Esophagus squamous epithelium (tissue), 5 donors: ENCODE results near the gene BBS9. TPM values are rescaled to one million over a fixed set of nuclear protein-coding genes. Genes with fewer than 3 reads are reported as not detected.

Experiments used
- DNase-seq: peaks from one replicate; lab custom pipeline; 2025; lab: John Stamatoyannopoulos, UW
- H3K27ac ChIP-seq, 4 donors: fragments of 200-600 bp; sonication (generic); one replicate each; pipeline ENCODE4 v1.5.1; 2016 to 2019; ENCODE audit warnings: mild to moderate bottlenecking in 1 of 4
- H3K27me3 ChIP-seq, 4 donors: fragments of 200-600 bp; sonication (generic); 1 replicate in 3 of 4; 2 replicates in 1 of 4; pipeline versions ENCODE4 v1.5.1 to v1.6.0; 2017 to 2021; ENCODE audit warnings: antibody characterized with exemption in 1 of 4
- H3K36me3 ChIP-seq, 3 donors: fragments of 200-600 bp; sonication (generic); one replicate each; pipeline ENCODE4 v1.5.1; 2016 to 2019
- H3K4me1 ChIP-seq, 3 donors: fragments of 200-600 bp; sonication (generic); one replicate each; pipeline ENCODE4 v1.5.1; 2017 to 2019
- H3K4me3 ChIP-seq, 4 donors: fragments of 200-600 bp; sonication (generic); 1 replicate in 3 of 4; 2 replicates in 1 of 4; pipeline ENCODE4 v1.5.1; 2016 to 2019; ENCODE audit warnings: mild to moderate bottlenecking in 2 of 4, moderate library complexity in 1 of 4
- H3K9me3 ChIP-seq, 3 donors: fragments of 200-600 bp; sonication (generic); one replicate each; pipeline ENCODE4 v1.5.1; 2016 to 2019
- CTCF ChIP-seq, 6 experiments: fragments of 450-650 bp in 4 of 6; fragments of 200-600 bp in 2 of 6; sonication (generic) in 2 of 6; IDR thresholded peaks; one replicate each; pipeline ENCODE4 v1.5.1; 2016 to 2019; ENCODE audit warnings: antibody characterized with exemption in 6 of 6, mild to moderate bottlenecking in 4 of 6, moderate library complexity in 4 of 6
- POLR2A ChIP-seq, 4 donors: fragments of 450-650 bp; IDR thresholded peaks; one replicate each; pipeline ENCODE4 v1.6.1; 2017; ENCODE audit warnings: antibody characterized with exemption in 4 of 4, mild to moderate bottlenecking in 4 of 4, moderate library complexity in 3 of 4
- WGBS, 2 donors: methylation state at CpG; one replicate each; pipeline ENCODE4 v1.1.5; 2018; 5-methylcytosine and 5-hydroxymethylcytosine counted together
- intact Hi-C: fragments of 100-400 bp; cut with DNase I; formaldehyde crosslinking; loops from one replicate; pipeline ENCODE4 v1.15.0; 2022
- total RNA-seq, 4 donors: library from RNA; depleted of rRNA; stranded (reverse); fragments of >200 nt; gene quantifications; one replicate each; pipeline ENCODE4 v1.1.0, GENCODE V29; 2016
- donor health status: DM: yes; HTN: yes; CAD: no.

Gene BBS9
- total RNA-seq, 4 donors from 2014 or later, result 4.8 to 16.8 (median 7.6) TPM

DNA sequence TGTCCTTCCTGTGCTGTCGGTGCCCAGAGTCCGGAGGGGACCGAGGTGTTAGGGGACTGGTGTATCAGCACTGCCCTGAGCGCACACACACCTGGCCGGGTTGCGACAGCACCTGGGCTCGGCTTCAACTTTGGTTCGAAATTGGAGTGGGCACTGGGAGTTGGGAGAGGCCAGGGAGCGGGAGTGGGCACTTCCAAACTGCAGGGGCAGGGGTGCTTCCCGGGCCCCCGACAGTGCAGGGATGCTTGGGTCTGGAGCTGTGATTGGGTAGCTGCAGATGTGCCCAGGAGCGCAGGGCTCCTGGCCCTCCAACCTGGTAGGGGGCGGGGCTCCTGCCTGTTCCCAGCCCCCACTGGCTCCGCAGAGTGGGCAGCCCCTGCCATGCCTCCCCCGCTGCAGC is 7.7 kb downstream of the BBS9 start:
- Histone ChIP-seq H3K4me1 (peaks cover 0 to 3% (median 0%) of the 10 kb centered on the region in 3 donors), H3K27me3 (no peaks in the 10 kb centered on the region), H3K4me3 (no peak overlapping the region), H3K27ac (no peak overlapping the region), H3K36me3 (no peaks in the 10 kb centered on the region), H3K9me3 (peaks cover 0 to 5% (median 0%) of the 10 kb centered on the region in 3 donors)
- intact Hi-C loops, result no loop called here
- TF ChIP-seq CTCF (IDR thresholded peaks at IDR 0.05) (no peak), POLR2A (IDR thresholded peaks at IDR 0.05) (no peak)
- no peak for DNase-seq
- 82 to 91% methylated on average over 3 to 9 of the region's 15 CpGs for WGBS, 2 donors

- Histone ChIP-seq H3K36me3 (no peaks in the 10 kb centered on the region), H3K27ac (no peak overlapping the region), H3K27me3 (no peaks in the 10 kb centered on the region), H3K4me1 (no peaks in the 10 kb centered on the region), H3K4me3 (no peak overlapping the region), H3K9me3 (peaks cover 0 to 5% (median 0%) of the 10 kb centered on the region in 3 donors)
- TF ChIP-seq CTCF (IDR thresholded peaks at IDR 0.05) (no peak), POLR2A (IDR thresholded peaks at IDR 0.05) (no peak)
- 72 to 96% methylated on average over 1 of the region's 1 CpG for WGBS, 2 donors
- intact Hi-C loops, result no loop called here
- DNase-seq, result no peak
These were observed 13.2 kb downstream of the BBS9 start for GRCh38 chr7:33142585-33142984.

GRCh38 chr7:33143996-33144718 is 14.8 kb downstream of the BBS9 start:
- Histone ChIP-seq H3K4me3 (no peak overlapping the region), H3K4me1 (no peaks in the 10 kb centered on the region), H3K36me3 (no peaks in the 10 kb centered on the region), H3K27me3 (no peaks in the 10 kb centered on the region), H3K9me3 (peaks cover 0 to 5% (median 0%) of the 10 kb centered on the region in 3 donors), H3K27ac (no peak overlapping the region)
- 67 to 89% methylated on average over 4 of the region's 4 CpGs for WGBS, 2 donors
- intact Hi-C loops, result no loop called here
- no peak for DNase-seq
- no peak for TF ChIP-seq CTCF (IDR thresholded peaks at IDR 0.05)
- no peak for TF ChIP-seq POLR2A (IDR thresholded peaks at IDR 0.05)

GRCh38 chr7:33145156-33145555 is 15.8 kb downstream of the BBS9 start:
- 89 to 90% methylated on average over 5 of the region's 5 CpGs for WGBS, 2 donors
- no peaks in the 10 kb centered on the region for H3K27me3 ChIP-seq
- no peak overlapping the region for H3K4me3 ChIP-seq
- H3K4me1 ChIP-seq, result no peaks in the 10 kb centered on the region
- TF ChIP-seq POLR2A (IDR thresholded peaks at IDR 0.05) (no peak), CTCF (IDR thresholded peaks at IDR 0.05) (no peak)
- H3K9me3 ChIP-seq, result peaks cover 0 to 5% (median 0%) of the 10 kb centered on the region in 3 donors
- no peak for DNase-seq
- H3K27ac ChIP-seq, result no peak overlapping the region
- intact Hi-C loops, result no loop called here
- no peaks in the 10 kb centered on the region for H3K36me3 ChIP-seq

- WGBS, 2 donors, result 73 to 81% methylated on average over 3 of the region's 3 CpGs
- no peak overlapping the region for H3K27ac ChIP-seq
- TF ChIP-seq POLR2A (IDR thresholded peaks at IDR 0.05) (no peak), CTCF (IDR thresholded peaks at IDR 0.05) (no peak)
- no peaks in the 10 kb centered on the region for H3K9me3 ChIP-seq
- no peak overlapping the region for H3K4me3 ChIP-seq
- no peak for DNase-seq
- intact Hi-C loops, result no loop called here
- H3K27me3 ChIP-seq, result no peaks in the 10 kb centered on the region
- peaks cover 0 to 12% (median 0%) of the 10 kb centered on the region in 3 donors for H3K36me3 ChIP-seq
- no peaks in the 10 kb centered on the region for H3K4me1 ChIP-seq
These were observed 22.7 kb downstream of the BBS9 start for GRCh38 chr7:33152087-33152486.
